CD4-positive, alpha-beta T cell treated with Interleukin-12 subunit alpha and Interleukin-12 subunit beta, for 1 hour (primary cell): ENCODE data around the gene RESP18.
A peak's percentile ranks its signal among the peaks of the same experiment; 100 is the strongest.
"Not testable (repeated sequence)": the region's sequence is repeated elsewhere in the genome, so short reads cannot be mapped to it uniquely, and the experiment has no call there.

Source experiments
- DNase-seq: peaks from one replicate; pipeline ENCODE4 v3.0.0-alpha.2; 2020

The RESP18 gene

GRCh38 chr2:219291394-219291793, 41.1 kb downstream of the RESP18 start:
- DNase-seq = no peak

- DNase-seq = no peak
Measured at GRCh38 chr2:219290381-219291171, 42.0 kb downstream of the RESP18 start.

- no peak for DNase-seq
Measured at GRCh38 chr2:219289537-219290361, 42.8 kb downstream of the RESP18 start.

GRCh38 chr2:219289195-219289536, 43.4 kb downstream of the RESP18 start:
- no peak for DNase-seq

- DNase-seq = no peak
Measured at GRCh38 chr2:219287580-219288265, 44.8 kb downstream of the RESP18 start.

GRCh38 chr2:219287116-219287440, 45.5 kb downstream of the RESP18 start:
- DNase-seq = not testable (repeated sequence)

- DNase-seq = no peak
Measured at GRCh38 chr2:219286436-219287115, 46.0 kb downstream of the RESP18 start.

- DNase-seq = no peak
Measured at GRCh38 chr2:219285894-219286425, 46.6 kb downstream of the RESP18 start.

- no peak for DNase-seq
Measured at GRCh38 chr2:219285373-219285735, 47.2 kb downstream of the RESP18 start.

GRCh38 chr2:219284501-219285372, 47.8 kb downstream of the RESP18 start:
- no peak for DNase-seq

- DNase-seq = no peak
Measured at GRCh38 chr2:219282943-219283581, 49.5 kb downstream of the RESP18 start.

GRCh38 chr2:219282375-219282774, 50.2 kb downstream of the RESP18 start:
- DNase-seq = no peak

- DNase-seq = no peak
Measured at GRCh38 chr2:219281588-219281987, 51.0 kb downstream of the RESP18 start.

GRCh38 chr2:219280651-219281050, 51.9 kb downstream of the RESP18 start:
- DNase-seq = no peak

- DNase-seq = no peak
Measured at GRCh38 chr2:219279916-219280516, 52.5 kb downstream of the RESP18 start.

GRCh38 chr2:219279151-219279915, 53.2 kb downstream of the RESP18 start, which contains the start of gene DNAJB2:
TSS of gene DNAJB2 (plus strand) at chr2:219279366. CDS start at chr2:219279834, 468 bp downstream.
- peak; percentile 99 for DNase-seq

GRCh38 chr2:219278655-219279150, 53.8 kb downstream of the RESP18 start:
- DNase-seq = peak; percentile 23

GRCh38 chr2:219277703-219278654, 54.6 kb downstream of the RESP18 start:
- DNase-seq = peak; percentile 81
